Measurements from ENCODE around the gene SOS2. TPM values are rescaled to one million over a fixed set of nuclear protein-coding genes. Genes with fewer than 3 reads are reported as not detected.

Gene SOS2
- total RNA-seq, 1 experiment from 2014 or later: 9.9 TPM

GRCh38 chr14:50156111-50156510 is 75.3 kb downstream of the SOS2 start:
- H3K27ac ChIP-seq (ENCODE audit: low read length): no peak overlapping the region
- no peaks in the 10 kb centered on the region for H3K9me2 ChIP-seq (replicated peaks; ENCODE audit: low read length)
- no peaks in the 10 kb centered on the region for H3K27me3 ChIP-seq (ENCODE audit: low read length)
- peak overlapping the region; percentile 42 for H3K4me2 ChIP-seq (ENCODE audit: low read length)
- DNase-seq: peak; percentile 73
- BruUV-seq (replicated peaks): no TSS peak
- no peaks in the 10 kb centered on the region for H3K79me2 ChIP-seq (ENCODE audit: low read length)
- no peak overlapping the region for H3K4me3 ChIP-seq (ENCODE audit: low read length)
- H3F3A ChIP-seq (ENCODE audit: low read length, unreplicated experiment): no peaks in the 10 kb centered on the region
- H3K9ac ChIP-seq (ENCODE audit: low read length): no peak overlapping the region
- intact Hi-C loops (cut with micrococcal nuclease): no loop called here
- no peaks in the 10 kb centered on the region for H3K9me3 ChIP-seq (ENCODE audit: low read length)
- no peak for TF ChIP-seq EZH2 (IDR thresholded peaks at IDR 0.05; ENCODE audit: low read length, unreplicated experiment)
- no peak for TF ChIP-seq CTCF (conservative IDR thresholded peaks at IDR 0.05; ENCODE audit: low read depth, low read length)
- no peak for TF ChIP-seq EZH2phosphoT487 (IDR thresholded peaks at IDR 0.05; ENCODE audit: borderline replicate concordance, low read length)
- no peak overlapping the region for H2AFZ ChIP-seq (ENCODE audit: low read length)
- peaks cover 10% of the 10 kb centered on the region for H3K4me1 ChIP-seq (ENCODE audit: insufficient read depth, low read length)
- ChIA-PET CTCF (interaction anchor here (1.1 kb wide), 1 partner anchor 111 kb away, joined by 3 read pairs; no protein-coding TSS in a partner anchor), POLR2A (ENCODE audit: unreplicated experiment) (interaction anchor here (0.6 kb wide), 1 partner anchor 156 kb away, joined by 3 read pairs; the partner anchor contains the start of genes DMAC2L and L2HGDH)
- H4K20me1 ChIP-seq (ENCODE audit: low read length): no peaks in the 10 kb centered on the region
- H3K36me3 ChIP-seq (ENCODE audit: low read depth, low read length): no peaks in the 10 kb centered on the region
- peak; percentile 96 for ATAC-seq

GRCh38 chr14:50148799-50149198 is 82.6 kb downstream of the SOS2 start:
- BruUV-seq (replicated peaks): no TSS peak
- H3K79me2 ChIP-seq (ENCODE audit: low read length): no peaks in the 10 kb centered on the region
- no peaks in the 10 kb centered on the region for H4K20me1 ChIP-seq (ENCODE audit: low read length)
- H3K4me1 ChIP-seq (ENCODE audit: insufficient read depth, low read length): no peaks in the 10 kb centered on the region
- ChIA-PET POLR2A (ENCODE audit: unreplicated experiment) (no interaction called here), CTCF (no interaction called here)
- no peaks in the 10 kb centered on the region for H3K27me3 ChIP-seq (ENCODE audit: low read length)
- H2AFZ ChIP-seq (ENCODE audit: low read length): no peak overlapping the region
- H3K4me3 ChIP-seq (ENCODE audit: low read length): no peak overlapping the region
- DNase-seq (no peak), ATAC-seq (no peak)
- no peak overlapping the region for H3K9ac ChIP-seq (ENCODE audit: low read length)
- no peak overlapping the region for H3K4me2 ChIP-seq (ENCODE audit: low read length)
- H3F3A ChIP-seq (ENCODE audit: low read length, unreplicated experiment): no peaks in the 10 kb centered on the region
- TF ChIP-seq EZH2phosphoT487 (IDR thresholded peaks at IDR 0.05; ENCODE audit: borderline replicate concordance, low read length) (no peak), EZH2 (IDR thresholded peaks at IDR 0.05; ENCODE audit: low read length, unreplicated experiment) (no peak), CTCF (conservative IDR thresholded peaks at IDR 0.05; ENCODE audit: low read depth, low read length) (no peak)
- intact Hi-C loops (cut with micrococcal nuclease): no loop called here
- no peak overlapping the region for H3K27ac ChIP-seq (ENCODE audit: low read length)
- no peaks in the 10 kb centered on the region for H3K36me3 ChIP-seq (ENCODE audit: low read depth, low read length)
- no peaks in the 10 kb centered on the region for H3K9me2 ChIP-seq (replicated peaks; ENCODE audit: low read length)
- no peaks in the 10 kb centered on the region for H3K9me3 ChIP-seq (ENCODE audit: low read length)

- TF ChIP-seq EZH2 (IDR thresholded peaks at IDR 0.05; ENCODE audit: low read length, unreplicated experiment) (no peak), EZH2phosphoT487 (IDR thresholded peaks at IDR 0.05; ENCODE audit: borderline replicate concordance, low read length) (no peak), CTCF (conservative IDR thresholded peaks at IDR 0.05; ENCODE audit: low read depth, low read length) (no peak)
- Histone ChIP-seq H3K4me3 (ENCODE audit: low read length) (no peak overlapping the region), H3K4me2 (ENCODE audit: low read length) (no peak overlapping the region), H3K36me3 (ENCODE audit: low read depth, low read length) (no peaks in the 10 kb centered on the region), H2AFZ (ENCODE audit: low read length) (no peak overlapping the region), H3F3A (ENCODE audit: low read length, unreplicated experiment) (no peaks in the 10 kb centered on the region), H3K4me1 (ENCODE audit: insufficient read depth, low read length) (no peaks in the 10 kb centered on the region), H3K9ac (ENCODE audit: low read length) (0 out of 2 replicates have a peak overlapping the region, but pooled peaks have one; percentile 0), H4K20me1 (ENCODE audit: low read length) (no peaks in the 10 kb centered on the region), H3K27ac (ENCODE audit: low read length) (no peak overlapping the region), H3K9me2 (replicated peaks; ENCODE audit: low read length) (no peaks in the 10 kb centered on the region), H3K79me2 (ENCODE audit: low read length) (no peaks in the 10 kb centered on the region), H3K9me3 (ENCODE audit: low read length) (no peaks in the 10 kb centered on the region), H3K27me3 (ENCODE audit: low read length) (no peaks in the 10 kb centered on the region)
- ATAC-seq: no peak
- BruUV-seq (replicated peaks): no TSS peak
- no peak for DNase-seq
- CTCF ChIA-PET: no interaction called here
- intact Hi-C loops (cut with micrococcal nuclease): no loop called here
- POLR2A ChIA-PET (ENCODE audit: unreplicated experiment): no interaction called here
Measured at GRCh38 chr14:50139192-50139591, 92.2 kb downstream of the SOS2 start.

Data from PC-3 (cell line).